WTC11 (cell line): ENCODE data around the gene AJM1.

ENCODE experiments used
- ELF4 ChIP-seq: sonication (generic); formaldehyde crosslinking; IDR thresholded peaks from 2 replicates; pipeline ENCODE4 v1.8.1; 2022; ENCODE audit warnings: low read depth, mild to moderate bottlenecking, moderate library complexity, missing genetic modification reagents
- IRF2 ChIP-seq: sonication (generic); formaldehyde crosslinking; IDR thresholded peaks from 2 replicates; pipeline ENCODE4 v1.8.0; 2022; ENCODE audit warnings: low read depth, missing genetic modification reagents, borderline replicate concordance
- NFYB ChIP-seq: sonication (generic); formaldehyde crosslinking; conservative IDR thresholded peaks from 2 replicates; pipeline ENCODE4 v1.8.0; 2022; ENCODE audit warnings: low read depth, missing genetic modification reagents
- STAT6 ChIP-seq: sonication (generic); formaldehyde crosslinking; conservative IDR thresholded peaks from 2 replicates; pipeline ENCODE4 v1.8.1; 2023; ENCODE audit warnings: mild to moderate bottlenecking, low read depth, missing genetic modification reagents, moderate library complexity
- TF ChIP-seq, protein P1 (sequence below): fragments of 200-600 bp; IDR thresholded peaks from 2 replicates; pipeline ENCODE4 v1.8.0; 2022; ENCODE audit warnings: antibody characterized with exemption

DNA sequence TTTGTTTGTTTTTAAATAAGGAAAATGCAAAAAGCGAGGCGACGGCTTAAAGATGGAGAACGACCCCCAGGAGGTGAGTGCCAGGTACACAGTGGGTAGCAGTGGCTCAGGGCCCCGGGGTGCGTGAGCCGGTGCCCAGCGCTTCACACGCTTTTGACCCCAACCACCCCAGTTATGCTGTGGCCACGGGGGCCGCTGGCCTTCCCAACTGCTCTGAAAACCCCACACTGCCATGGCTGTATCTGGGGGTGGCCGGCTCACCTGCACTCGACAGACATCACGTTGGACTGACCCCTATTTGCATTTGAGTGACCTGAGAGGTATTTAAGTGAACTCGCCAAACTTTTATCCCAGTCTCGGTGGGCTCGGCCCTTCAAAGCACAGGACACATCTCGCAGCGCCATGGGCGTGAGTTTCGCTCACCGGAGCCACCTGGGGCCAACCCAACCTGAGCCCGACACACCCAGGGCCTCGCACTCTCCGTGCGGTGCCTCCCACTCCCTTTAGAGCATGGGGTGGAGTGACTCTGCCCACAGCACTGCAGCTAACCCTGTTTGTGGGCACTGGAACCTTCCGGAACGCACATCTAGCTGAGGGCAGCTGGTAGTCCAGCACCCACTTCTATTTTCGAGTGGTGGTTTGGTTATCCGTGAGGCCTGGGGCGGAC is 13.7 kb upstream of the AJM1 start:
- no peak for TF ChIP-seq IRF2 (CRISPR knock-in tag)
- TF ChIP-seq, protein P1, sequence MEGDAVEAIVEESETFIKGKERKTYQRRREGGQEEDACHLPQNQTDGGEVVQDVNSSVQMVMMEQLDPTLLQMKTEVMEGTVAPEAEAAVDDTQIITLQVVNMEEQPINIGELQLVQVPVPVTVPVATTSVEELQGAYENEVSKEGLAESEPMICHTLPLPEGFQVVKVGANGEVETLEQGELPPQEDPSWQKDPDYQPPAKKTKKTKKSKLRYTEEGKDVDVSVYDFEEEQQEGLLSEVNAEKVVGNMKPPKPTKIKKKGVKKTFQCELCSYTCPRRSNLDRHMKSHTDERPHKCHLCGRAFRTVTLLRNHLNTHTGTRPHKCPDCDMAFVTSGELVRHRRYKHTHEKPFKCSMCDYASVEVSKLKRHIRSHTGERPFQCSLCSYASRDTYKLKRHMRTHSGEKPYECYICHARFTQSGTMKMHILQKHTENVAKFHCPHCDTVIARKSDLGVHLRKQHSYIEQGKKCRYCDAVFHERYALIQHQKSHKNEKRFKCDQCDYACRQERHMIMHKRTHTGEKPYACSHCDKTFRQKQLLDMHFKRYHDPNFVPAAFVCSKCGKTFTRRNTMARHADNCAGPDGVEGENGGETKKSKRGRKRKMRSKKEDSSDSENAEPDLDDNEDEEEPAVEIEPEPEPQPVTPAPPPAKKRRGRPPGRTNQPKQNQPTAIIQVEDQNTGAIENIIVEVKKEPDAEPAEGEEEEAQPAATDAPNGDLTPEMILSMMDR, result no peak
- no peak for TF ChIP-seq STAT6 (CRISPR knock-in tag)
- TF ChIP-seq ELF4 (CRISPR knock-in tag), result no peak
- no peak for TF ChIP-seq NFYB (CRISPR knock-in tag)
